HTR-8/SVneo (cell line): ENCODE data around the gene CMC2.

Experiments used
- DNase-seq: peaks from one replicate; pipeline ENCODE4 v3.0.0; 2011; ENCODE audit warnings: low spot score, mixed read lengths; ENCODE audit not compliant: insufficient read length
- FAIRE-seq: peaks from 2 replicates; lab custom pipeline; 2011; peaks lifted over from hg19 to GRCh38; lab: Jason Lieb, UNC

The CMC2 gene

GRCh38 chr16:81006813-81007695, at the start of gene CMC2, which contains the start of gene CENPN:
Gene CMC2, minus strand, starts transcription at chr16:81006885. Its CDS starts 9,491 bp downstream, at chr16:80997394.
Gene CENPN, plus strand, starts transcription at chr16:81007214. Its CDS starts 4,726 bp downstream, at chr16:81011940.
- FAIRE-seq: peak; percentile 90
- peak; percentile 96 for DNase-seq

GRCh38 chr16:81053761-81054160, 47.1 kb upstream of the CMC2 start:
- DNase-seq (no peak), FAIRE-seq (no peak)

- DNase-seq: no peak
Observed at GRCh38 chr16:81042821-81043220, 36.1 kb upstream of the CMC2 start.

GRCh38 chr16:81041696-81042095, 35.0 kb upstream of the CMC2 start:
- FAIRE-seq (no peak), DNase-seq (no peak)

More at GRCh38 chr16:81042821-81043220, 36.1 kb upstream of the CMC2 start:
- FAIRE-seq: no peak

- no peak for DNase-seq
- no peak for FAIRE-seq
Observed at GRCh38 chr16:81040842-81041241, 34.2 kb upstream of the CMC2 start.

GRCh38 chr16:81040131-81040530, 33.4 kb upstream of the CMC2 start:
- no peak for FAIRE-seq

GRCh38 chr16:81036751-81037350, 30.2 kb upstream of the CMC2 start:
- FAIRE-seq: peak; percentile 51

More at GRCh38 chr16:81040131-81040530, 33.4 kb upstream of the CMC2 start:
- DNase-seq: no peak

GRCh38 chr16:81035975-81036750, 29.5 kb upstream of the CMC2 start:
- peak; percentile 23 for FAIRE-seq
- peak; percentile 25 for DNase-seq

More at GRCh38 chr16:81036751-81037350, 30.2 kb upstream of the CMC2 start:
- DNase-seq: no peak

GRCh38 chr16:81035398-81035974, 28.8 kb upstream of the CMC2 start, which contains the start of gene ATMIN:
Gene ATMIN, plus strand, starts transcription at chr16:81035842. Its CDS starts 29 bp downstream, at chr16:81035871.
- peak; percentile 91 for DNase-seq
- FAIRE-seq: peak; percentile 93

GRCh38 chr16:81029930-81030604, 23.4 kb upstream of the CMC2 start:
- DNase-seq (no peak), FAIRE-seq (no peak)

GRCh38 chr16:81026429-81026828, 19.7 kb upstream of the CMC2 start:
- DNase-seq: no peak
- no peak for FAIRE-seq

GRCh38 chr16:81018496-81018895, 11.8 kb upstream of the CMC2 start:
- DNase-seq (no peak), FAIRE-seq (no peak)

- FAIRE-seq (no peak), DNase-seq (no peak)
Observed at GRCh38 chr16:81014672-81015071, 8.0 kb upstream of the CMC2 start.

- no peak for DNase-seq
- FAIRE-seq: no peak
Observed at GRCh38 chr16:81012974-81013373, 6.3 kb upstream of the CMC2 start.

GRCh38 chr16:81008505-81008789, 1.8 kb upstream of the CMC2 start:
- DNase-seq (no peak), FAIRE-seq (no peak)

- DNase-seq (peak; percentile 17), FAIRE-seq (no peak)
Observed at GRCh38 chr16:81006211-81006812, 373 bp downstream of the CMC2 start.

- FAIRE-seq (no peak), DNase-seq (no peak)
Observed at GRCh38 chr16:81005610-81006161, 999 bp downstream of the CMC2 start.

- FAIRE-seq: no peak
- peak; percentile 28 for DNase-seq
Observed at GRCh38 chr16:81004646-81005353, 1.9 kb downstream of the CMC2 start.
